Measurements from ENCODE around the gene TRIP11. TPM values are rescaled to one million over a fixed set of nuclear protein-coding genes. Genes with fewer than 3 reads are reported as not detected.

TRIP11 gene
- total and polyA plus RNA-seq, 2 of the 13 experiments (the other 11 are each of a cell fraction or from before 2014, with no cell fraction given) = 10.9 to 32.8 TPM

DNA sequence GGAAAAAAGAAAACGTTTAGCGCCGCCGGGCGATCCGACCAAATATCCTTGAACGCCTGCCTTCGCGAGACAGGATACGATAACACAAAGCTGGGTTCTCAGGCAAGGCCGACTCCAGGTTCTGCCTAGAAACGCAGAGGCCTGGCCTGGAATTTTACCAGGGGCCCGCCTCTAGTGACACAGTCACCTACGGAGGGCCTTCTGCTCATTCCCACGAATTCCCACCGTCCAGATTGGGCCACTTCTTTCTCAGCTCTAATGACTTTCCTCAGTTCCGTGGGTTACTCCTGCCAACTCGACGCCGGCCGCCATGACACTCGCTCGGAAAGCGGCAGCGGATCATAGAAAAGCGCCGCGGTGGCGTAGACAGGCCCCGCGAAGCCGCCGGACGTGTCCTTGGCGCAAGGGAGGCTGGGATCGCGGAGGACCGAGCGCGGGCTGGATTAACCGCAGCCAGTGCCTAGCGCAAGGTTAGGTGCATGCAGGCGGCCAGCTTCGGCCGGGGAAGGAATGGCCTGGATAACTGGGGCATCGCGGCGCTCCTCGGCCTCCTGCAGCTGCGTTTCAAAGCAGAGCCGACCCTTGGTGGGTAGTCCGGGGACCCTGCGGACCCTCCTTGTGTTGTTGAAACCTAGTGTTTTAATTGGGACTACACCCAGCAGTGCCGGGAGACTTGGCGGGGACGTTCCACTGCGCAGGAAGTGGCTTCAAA lies at the start of gene TRIP11 (continued):
- TF ChIP-seq ZNF329 (CRISPR knock-in tag; IDR thresholded peaks at IDR 0.05; ENCODE audit: low read depth) = no peak; the same call in 1 of the 2 replicates
- peak; percentile 97 for TF ChIP-seq KMT2B (CRISPR knock-in tag; IDR thresholded peaks at IDR 0.05)
- TF ChIP-seq ZMAT3 (CRISPR knock-in tag; conservative IDR thresholded peaks at IDR 0.05) = no peak
- TF ChIP-seq PCBP1 (IDR thresholded peaks at IDR 0.05; ENCODE audit: borderline replicate concordance, low read depth, low read length) = no peak
- TF ChIP-seq ZSCAN9 (CRISPR knock-in tag; IDR thresholded peaks at IDR 0.05; ENCODE audit: borderline replicate concordance) = peak; percentile 51; the same call in 1 of the 2 replicates
- TF ChIP-seq, protein P1, sequence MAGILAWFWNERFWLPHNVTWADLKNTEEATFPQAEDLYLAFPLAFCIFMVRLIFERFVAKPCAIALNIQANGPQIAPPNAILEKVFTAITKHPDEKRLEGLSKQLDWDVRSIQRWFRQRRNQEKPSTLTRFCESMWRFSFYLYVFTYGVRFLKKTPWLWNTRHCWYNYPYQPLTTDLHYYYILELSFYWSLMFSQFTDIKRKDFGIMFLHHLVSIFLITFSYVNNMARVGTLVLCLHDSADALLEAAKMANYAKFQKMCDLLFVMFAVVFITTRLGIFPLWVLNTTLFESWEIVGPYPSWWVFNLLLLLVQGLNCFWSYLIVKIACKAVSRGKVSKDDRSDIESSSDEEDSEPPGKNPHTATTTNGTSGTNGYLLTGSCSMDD (CRISPR knock-in tag; IDR thresholded peaks at IDR 0.05) = no peak
- TF ChIP-seq ZNF30 (CRISPR knock-in tag; IDR thresholded peaks at IDR 0.05) = no peak
- TF ChIP-seq TIGD3 (CRISPR knock-in tag; IDR thresholded peaks at IDR 0.05; ENCODE audit: borderline replicate concordance) = no peak; the same call in 1 of the 2 replicates
- TF ChIP-seq, protein P2, sequence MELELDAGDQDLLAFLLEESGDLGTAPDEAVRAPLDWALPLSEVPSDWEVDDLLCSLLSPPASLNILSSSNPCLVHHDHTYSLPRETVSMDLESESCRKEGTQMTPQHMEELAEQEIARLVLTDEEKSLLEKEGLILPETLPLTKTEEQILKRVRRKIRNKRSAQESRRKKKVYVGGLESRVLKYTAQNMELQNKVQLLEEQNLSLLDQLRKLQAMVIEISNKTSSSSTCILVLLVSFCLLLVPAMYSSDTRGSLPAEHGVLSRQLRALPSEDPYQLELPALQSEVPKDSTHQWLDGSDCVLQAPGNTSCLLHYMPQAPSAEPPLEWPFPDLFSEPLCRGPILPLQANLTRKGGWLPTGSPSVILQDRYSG (CRISPR knock-in tag; IDR thresholded peaks at IDR 0.05) = peak; percentile 73; the same call in 1 of the 2 replicates
- TF ChIP-seq, protein P3, sequence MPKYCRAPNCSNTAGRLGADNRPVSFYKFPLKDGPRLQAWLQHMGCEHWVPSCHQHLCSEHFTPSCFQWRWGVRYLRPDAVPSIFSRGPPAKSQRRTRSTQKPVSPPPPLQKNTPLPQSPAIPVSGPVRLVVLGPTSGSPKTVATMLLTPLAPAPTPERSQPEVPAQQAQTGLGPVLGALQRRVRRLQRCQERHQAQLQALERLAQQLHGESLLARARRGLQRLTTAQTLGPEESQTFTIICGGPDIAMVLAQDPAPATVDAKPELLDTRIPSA (CRISPR knock-in tag; IDR thresholded peaks at IDR 0.05; ENCODE audit: borderline replicate concordance) = no peak
- TF ChIP-seq ZC3H13 (CRISPR knock-in tag; IDR thresholded peaks at IDR 0.05) = peak; percentile 65; the same call in 1 of the 2 replicates
- peak; percentile 98 for TF ChIP-seq ZFX (CRISPR knock-in tag; IDR thresholded peaks at IDR 0.05; ENCODE audit: low read depth)
- no peak for TF ChIP-seq ZNF382 (CRISPR knock-in tag; IDR thresholded peaks at IDR 0.05; ENCODE audit: borderline replicate concordance)
- TF ChIP-seq TFDP1 (CRISPR knock-in tag; IDR thresholded peaks at IDR 0.05; ENCODE audit: borderline replicate concordance) = peak; percentile 83; the same call in 1 of the 2 replicates
- TF ChIP-seq IRF2 (CRISPR knock-in tag; IDR thresholded peaks at IDR 0.05) = peak; percentile 92
- peak; percentile 96 for TF ChIP-seq POLR2AphosphoS5 (IDR thresholded peaks at IDR 0.05; ENCODE audit: low read depth, low read length)
- peak; percentile 77 for TF ChIP-seq TBX2 (CRISPR knock-in tag; IDR thresholded peaks at IDR 0.05; ENCODE audit: borderline replicate concordance)
- TF ChIP-seq DMAP1 (CRISPR knock-in tag; IDR thresholded peaks at IDR 0.05) = peak; percentile 98
- TF ChIP-seq SMAD9 (CRISPR knock-in tag; IDR thresholded peaks at IDR 0.05) = no peak
- TF ChIP-seq SRSF9 (IDR thresholded peaks at IDR 0.05; ENCODE audit: borderline replicate concordance, insufficient read depth, low read depth, low read length, poor library complexity, severe bottlenecking) = no peak
- TF ChIP-seq ZNF432 (CRISPR knock-in tag; IDR thresholded peaks at IDR 0.05; ENCODE audit: borderline replicate concordance) = no peak
- TF ChIP-seq SALL1 (CRISPR knock-in tag; IDR thresholded peaks at IDR 0.05) = peak; percentile 79
- no peak for TF ChIP-seq SRF (IDR thresholded peaks at IDR 0.05; ENCODE audit: low read depth, low read length)
- TF ChIP-seq ZNF570 (CRISPR knock-in tag; IDR thresholded peaks at IDR 0.05; ENCODE audit: borderline replicate concordance) = peak; percentile 29; the same call in 1 of the 2 replicates
- TF ChIP-seq ZNF782 (CRISPR knock-in tag; IDR thresholded peaks at IDR 0.05; ENCODE audit: borderline replicate concordance) = peak; percentile 65; the same call in 1 of the 2 replicates

Measured in HepG2 (cell line).